Measurements from ENCODE around the gene RAB8B. TPM values are rescaled to one million over a fixed set of nuclear protein-coding genes. Genes with fewer than 3 reads are reported as not detected.

The RAB8B gene
- total RNA-seq, 2 donors from 2014 or later: 21.9 to 28.8 TPM

DNA sequence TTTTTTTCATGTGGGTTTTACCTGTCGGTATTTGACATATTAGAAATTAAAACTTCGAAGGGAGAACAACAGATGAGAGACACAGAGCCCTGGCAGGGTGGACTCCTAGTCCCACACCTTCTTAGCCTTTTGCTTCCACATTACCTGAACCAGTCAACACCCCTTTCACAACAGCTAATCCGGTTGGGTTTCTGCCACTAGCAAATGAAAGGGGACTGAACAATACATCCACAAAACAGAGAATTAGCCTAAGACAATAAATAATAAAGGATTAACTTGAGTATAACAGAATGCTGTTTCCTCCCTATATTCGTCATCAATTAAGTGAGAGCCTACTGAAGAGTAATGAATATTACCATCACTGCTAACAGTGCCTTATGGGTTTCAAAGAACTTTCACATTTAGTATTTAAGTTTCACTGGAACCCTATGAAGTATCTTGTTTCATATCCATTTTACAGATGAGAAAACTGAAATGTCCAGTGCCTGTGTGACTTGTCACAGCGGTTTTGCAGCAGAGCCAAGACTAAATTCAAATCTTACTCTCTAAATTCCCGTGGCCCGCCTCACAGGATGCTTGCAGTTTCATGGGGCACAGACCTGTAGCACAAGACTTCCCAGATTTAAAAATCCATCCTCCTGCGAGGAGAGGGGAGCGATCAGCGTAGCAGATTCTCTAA is 1.0 kb upstream of the RAB8B start:
- Histone ChIP-seq H3K27ac (ENCODE audit: low read depth, low read length) (peak overlapping the region; percentile 87), H3K9ac (ENCODE audit: extremely low read depth, low read length, poor library complexity, severe bottlenecking) (peak overlapping the region; percentile 43), H3K36me3 (ENCODE audit: control insufficient read depth, insufficient read depth, low read length) (no peaks in the 10 kb centered on the region), H3K9me3 (ENCODE audit: control insufficient read depth, low read length) (no peaks in the 10 kb centered on the region), H3K4me1 (ENCODE audit: control insufficient read depth, insufficient read depth, low read length) (peaks cover 5% of the 10 kb centered on the region), H3K4me3 (ENCODE audit: low read length) (peak overlapping the region; percentile 92), H3K27me3 (ENCODE audit: control insufficient read depth, insufficient read depth, low read length, poor library complexity, severe bottlenecking) (peaks cover 7% of the 10 kb centered on the region)
- TF ChIP-seq, protein P1, sequence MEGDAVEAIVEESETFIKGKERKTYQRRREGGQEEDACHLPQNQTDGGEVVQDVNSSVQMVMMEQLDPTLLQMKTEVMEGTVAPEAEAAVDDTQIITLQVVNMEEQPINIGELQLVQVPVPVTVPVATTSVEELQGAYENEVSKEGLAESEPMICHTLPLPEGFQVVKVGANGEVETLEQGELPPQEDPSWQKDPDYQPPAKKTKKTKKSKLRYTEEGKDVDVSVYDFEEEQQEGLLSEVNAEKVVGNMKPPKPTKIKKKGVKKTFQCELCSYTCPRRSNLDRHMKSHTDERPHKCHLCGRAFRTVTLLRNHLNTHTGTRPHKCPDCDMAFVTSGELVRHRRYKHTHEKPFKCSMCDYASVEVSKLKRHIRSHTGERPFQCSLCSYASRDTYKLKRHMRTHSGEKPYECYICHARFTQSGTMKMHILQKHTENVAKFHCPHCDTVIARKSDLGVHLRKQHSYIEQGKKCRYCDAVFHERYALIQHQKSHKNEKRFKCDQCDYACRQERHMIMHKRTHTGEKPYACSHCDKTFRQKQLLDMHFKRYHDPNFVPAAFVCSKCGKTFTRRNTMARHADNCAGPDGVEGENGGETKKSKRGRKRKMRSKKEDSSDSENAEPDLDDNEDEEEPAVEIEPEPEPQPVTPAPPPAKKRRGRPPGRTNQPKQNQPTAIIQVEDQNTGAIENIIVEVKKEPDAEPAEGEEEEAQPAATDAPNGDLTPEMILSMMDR (conservative IDR thresholded peaks at IDR 0.05): no peak
- no peak for DNase-seq
- peaks cover 9% of the 10 kb centered on the region for H3K27me3 Mint-ChIP-seq (ENCODE audit: insufficient read depth)
- 49 to 76% methylated on average over 4 to 10 of the region's 10 CpGs for whole genome bisulfite sequencing, 2 experiments (ENCODE audit: insufficient coverage in 1 of 2, insufficient read length in 1 of 2)
- peak overlapping the region; percentile 89 for H3K4me3 Mint-ChIP-seq
- H3K4me1 Mint-ChIP-seq: peaks cover 26% of the 10 kb centered on the region
- H3K27ac Mint-ChIP-seq: peak overlapping the region; percentile 96
- no peaks in the 10 kb centered on the region for H3K36me3 Mint-ChIP-seq (ENCODE audit: low read depth)
- H3K9me3 Mint-ChIP-seq: no peaks in the 10 kb centered on the region

DNA sequence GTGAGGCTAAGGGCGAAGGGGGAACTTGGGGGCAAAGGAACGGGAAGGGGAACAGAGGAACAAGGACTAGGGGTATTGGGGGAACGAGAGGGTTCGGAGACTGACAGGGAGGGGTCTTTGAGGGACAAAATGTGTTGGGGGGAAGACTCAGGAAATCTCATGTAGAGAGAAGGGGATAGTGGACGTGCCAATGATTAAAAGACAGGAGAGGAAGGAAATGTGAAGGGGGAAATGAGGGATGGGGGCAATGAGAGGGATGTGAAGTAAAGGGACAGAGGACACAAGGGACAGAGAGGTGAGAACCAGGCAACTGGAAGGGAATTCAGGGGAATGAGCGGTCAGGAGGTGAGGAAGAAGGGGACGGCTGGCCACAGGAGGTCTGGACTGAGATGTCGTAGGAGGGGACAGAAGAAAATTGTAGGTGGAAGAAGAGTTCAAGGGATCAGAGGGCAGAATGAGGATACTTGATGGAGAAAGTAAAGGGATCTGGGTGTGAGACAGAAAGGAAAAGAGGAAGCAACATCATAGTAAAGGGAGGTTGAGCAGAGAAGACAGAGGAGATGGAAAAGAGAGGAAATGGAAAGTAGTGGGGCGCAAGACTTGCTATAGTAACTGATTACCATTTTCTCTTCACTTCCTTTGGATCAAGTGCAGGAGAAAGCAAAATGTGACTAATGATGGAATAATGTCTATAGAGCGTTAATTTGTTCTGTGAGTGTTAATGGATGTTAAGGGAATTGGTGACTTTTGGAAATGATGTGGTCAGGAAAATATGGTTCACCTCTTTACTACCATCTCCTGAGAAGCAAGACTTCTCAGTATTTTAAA is 749 bp downstream of the RAB8B start:
- peak overlapping the region; percentile 89 for H3K4me3 Mint-ChIP-seq
- H3K27me3 Mint-ChIP-seq (ENCODE audit: insufficient read depth): peaks cover 9% of the 10 kb centered on the region
- H3K36me3 ChIP-seq (ENCODE audit: control insufficient read depth, insufficient read depth, low read length): no peaks in the 10 kb centered on the region
- H3K4me1 Mint-ChIP-seq: peaks cover 35% of the 10 kb centered on the region
- peak overlapping the region; percentile 70 for H3K27ac ChIP-seq (ENCODE audit: low read depth, low read length)
- DNase-seq: peak; percentile 56
- H3K27me3 ChIP-seq (ENCODE audit: control insufficient read depth, insufficient read depth, low read length, poor library complexity, severe bottlenecking): peaks cover 7% of the 10 kb centered on the region
- TF ChIP-seq, protein P1 (conservative IDR thresholded peaks at IDR 0.05): no peak
- H3K4me3 ChIP-seq (ENCODE audit: low read length): peak overlapping the region; percentile 92
- H3K36me3 Mint-ChIP-seq (ENCODE audit: low read depth): no peaks in the 10 kb centered on the region
- peak overlapping the region; percentile 45 for H3K9ac ChIP-seq (ENCODE audit: extremely low read depth, low read length, poor library complexity, severe bottlenecking)
- H3K4me1 ChIP-seq (ENCODE audit: control insufficient read depth, insufficient read depth, low read length): peaks cover 5% of the 10 kb centered on the region
- WGBS, 2 experiments (ENCODE audit: insufficient coverage in 1 of 2, insufficient read length in 1 of 2): 14 to 20% methylated on average over 9 to 10 of the region's 10 CpGs
- peak overlapping the region; percentile 67 for H3K27ac Mint-ChIP-seq
- H3K9me3 Mint-ChIP-seq: no peaks in the 10 kb centered on the region
- no peaks in the 10 kb centered on the region for H3K9me3 ChIP-seq (ENCODE audit: control insufficient read depth, low read length)

DNA sequence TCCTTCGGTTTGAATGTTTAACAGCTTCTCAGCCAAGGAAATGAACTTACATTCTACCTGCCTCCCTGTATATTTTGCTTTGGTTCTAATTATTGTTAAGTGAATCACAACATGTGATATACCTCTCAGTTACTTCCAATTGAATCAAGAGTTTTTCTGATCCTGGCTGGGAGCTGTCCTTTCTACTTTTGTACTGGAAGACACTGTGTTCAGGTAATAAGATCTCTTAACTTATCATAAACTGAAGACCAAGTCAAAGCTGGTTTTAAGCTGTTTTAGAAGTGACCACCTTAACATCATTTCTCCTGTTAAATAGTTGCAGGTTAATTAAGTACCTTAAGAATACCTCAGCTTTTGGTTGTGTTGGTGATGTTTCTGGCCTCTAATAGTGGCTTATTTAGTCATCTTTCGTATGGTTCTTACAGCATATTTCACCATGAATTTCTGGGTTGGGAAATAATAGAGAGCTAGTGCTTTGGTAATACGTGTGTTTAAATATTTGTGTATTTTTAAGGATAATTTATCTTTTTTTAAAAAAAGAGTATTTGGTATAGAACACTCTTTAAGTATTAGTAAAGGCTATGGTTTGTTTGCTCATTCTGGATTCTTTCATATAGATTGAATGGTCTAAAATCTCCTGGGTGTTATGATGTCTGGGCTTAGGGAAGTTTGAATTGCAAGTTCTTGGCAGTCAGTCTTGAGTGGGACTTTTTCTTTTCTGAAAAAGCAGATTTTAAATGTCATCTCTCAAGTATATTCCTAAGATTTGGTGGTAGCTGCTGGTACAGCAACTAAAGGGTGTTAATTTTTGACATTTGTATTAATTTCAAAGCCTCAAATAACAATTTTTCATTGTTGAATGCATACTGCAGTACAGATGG is 1.6 kb downstream of the RAB8B start:
- Mint-ChIP-seq H3K9me3 (no peaks in the 10 kb centered on the region), H3K4me1 (peaks cover 41% of the 10 kb centered on the region), H3K36me3 (ENCODE audit: low read depth) (no peaks in the 10 kb centered on the region), H3K27ac (no peak overlapping the region), H3K27me3 (ENCODE audit: insufficient read depth) (peaks cover 7% of the 10 kb centered on the region), H3K4me3 (peak overlapping the region; percentile 89)
- TF ChIP-seq, protein P1 (conservative IDR thresholded peaks at IDR 0.05): no peak
- no peak overlapping the region for H3K9ac ChIP-seq (ENCODE audit: extremely low read depth, low read length, poor library complexity, severe bottlenecking)
- H3K27me3 ChIP-seq (ENCODE audit: control insufficient read depth, insufficient read depth, low read length, poor library complexity, severe bottlenecking): peaks cover 7% of the 10 kb centered on the region
- no peak for DNase-seq
- peak overlapping the region; percentile 92 for H3K4me3 ChIP-seq (ENCODE audit: low read length)
- WGBS, 2 experiments (ENCODE audit: insufficient coverage in 1 of 2, insufficient read length in 1 of 2): 64 to 81% methylated on average over 3 of the region's 3 CpGs
- no peak overlapping the region for H3K27ac ChIP-seq (ENCODE audit: low read depth, low read length)
- no peaks in the 10 kb centered on the region for H3K9me3 ChIP-seq (ENCODE audit: control insufficient read depth, low read length)
- H3K36me3 ChIP-seq (ENCODE audit: control insufficient read depth, insufficient read depth, low read length): no peaks in the 10 kb centered on the region
- peaks cover 5% of the 10 kb centered on the region for H3K4me1 ChIP-seq (ENCODE audit: control insufficient read depth, insufficient read depth, low read length)
